Pancreas (tissue), 10 donors: Measurements from ENCODE around the gene ABHD18. TPM values are rescaled to one million over a fixed set of nuclear protein-coding genes. Genes with fewer than 3 reads are reported as not detected.
"Not testable (repeated sequence)": the region's sequence is repeated elsewhere in the genome, so short reads cannot be mapped to it uniquely, and the experiment has no call there.

Source experiments
- ATAC-seq, 4 donors: fragments of 200-7000 bp; cut with Tn5 transposase; one replicate each; pipeline versions ENCODE4 v1.8.0 to v1.9.1; 2020; ENCODE audit warnings: mild to moderate bottlenecking in 4 of 4, moderate library complexity in 4 of 4
- DNase-seq, 6 donors: peaks; one replicate each; pipeline ENCODE4 v3.0.0-alpha.2; 2020
- FAIRE-seq: peaks from 2 replicates; lab custom pipeline; 2012; peaks lifted over from hg19 to GRCh38; lab: Jason Lieb, UNC
- H3K27ac ChIP-seq, 4 donors: fragments of 200-600 bp; sonication (generic); 1 replicate in 3 of 4; 2 replicates in 1 of 4; pipeline versions ENCODE4 v1.5.0 to v1.8.0; 2020
- H3K27me3 ChIP-seq, 4 donors: fragments of 200-600 bp; one replicate each; pipeline ENCODE4 v1.8.0; 2021
- H3K36me3 ChIP-seq, 3 donors: fragments of 200-600 bp; sonication (generic) in 1 of 3; one replicate each; pipeline versions ENCODE4 v1.5.0 to v1.8.0; 2020 to 2021
- H3K4me1 ChIP-seq, 3 donors: fragments of 200-600 bp; one replicate each; pipeline ENCODE4 v1.8.0; 2021
- H3K4me3 ChIP-seq, 4 donors: fragments of 200-600 bp; sonication (generic) in 2 of 4; one replicate each; pipeline versions ENCODE4 v1.5.0 to v1.8.0; 2020 to 2021
- H3K9me3 ChIP-seq, 4 donors: fragments of 200-600 bp; one replicate each; pipeline ENCODE4 v1.8.0; 2021
- WGBS, 2 donors: extraction: QIAGEN DNeasy Blood & Tissue Kit; methylation state at CpG; one replicate each; pipeline ENCODE4 v1.1.7; 2013; 5-methylcytosine and 5-hydroxymethylcytosine counted together
- intact Hi-C, 3 donors: fragments of 100-400 bp; cut with DNase I; formaldehyde crosslinking; loops; one replicate each; pipeline versions ENCODE4 v1.11.1 to v1.14.2; 2022
- polyA plus RNA-seq, 2 donors: library from polyadenylated mRNA; stranded (reverse); fragments of 200-250 nt; gene quantifications; one replicate each; pipeline ENCODE4 v1.2.3, GENCODE V29; 2013
- total RNA-seq, 6 donors: library from RNA; stranded (reverse); fragmentation: NEBNext Ultra II Directional in 4 of 6; extraction: Animal tissue kit (Norgen Biotek cat#: 25700) in 4 of 6; gene quantifications; one replicate each; pipeline versions ENCODE4 v1.2.1 to v1.2.4, GENCODE V29; 2021 to 2023
- TF ChIP-seq, protein P1 (sequence below), 4 donors: fragments of 200-600 bp; sonication (generic) in 3 of 4; IDR thresholded peaks; one replicate each; pipeline versions ENCODE4 v1.5.0 to v1.8.0; 2021; ENCODE audit warnings: antibody characterized with exemption in 4 of 4
- donor health status: healthy with polysubstance abuse.
- donor health status: DM: no; HTN: no; CAD: no; lungs with moderate emphysema.
- donor health status: DM: no; HTN: no; CAD: no.
- donor health status: control.
- donor health status: control.
- donor health status: Bipolar disorder and iron deficiency.
- donor health status: DM: yes; HTN: yes; CAD: no.
- donor health status: DM: no; HTN: no; CAD: no.
- donor health status: DM: no; HTN: no; CAD: no.
- donor health status: DM: yes; HTN: yes; CAD: no.

ABHD18 gene
- total and polyA plus RNA-seq, 8 donors: 4.0 to 9.3 (median 8.2) TPM

DNA sequence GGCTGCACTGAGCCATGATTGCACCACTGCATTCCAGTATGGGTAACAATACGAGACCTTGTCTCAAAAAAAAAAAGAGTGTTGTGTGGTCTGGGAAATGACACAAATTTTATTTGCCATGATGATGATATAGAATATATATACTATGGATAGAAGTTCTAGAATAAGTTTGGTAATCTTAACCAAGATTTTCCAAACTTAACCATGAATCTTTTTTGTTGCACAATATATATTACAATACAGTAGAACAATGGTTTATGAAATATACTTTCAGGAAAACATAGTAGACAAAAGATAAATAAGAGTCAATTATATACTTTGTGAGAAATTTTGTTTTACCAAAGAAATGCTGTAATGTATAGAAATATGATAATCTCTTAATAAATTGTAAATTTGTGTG, 35.0 kb upstream of the ABHD18 start:
- no peak for DNase-seq

DNA sequence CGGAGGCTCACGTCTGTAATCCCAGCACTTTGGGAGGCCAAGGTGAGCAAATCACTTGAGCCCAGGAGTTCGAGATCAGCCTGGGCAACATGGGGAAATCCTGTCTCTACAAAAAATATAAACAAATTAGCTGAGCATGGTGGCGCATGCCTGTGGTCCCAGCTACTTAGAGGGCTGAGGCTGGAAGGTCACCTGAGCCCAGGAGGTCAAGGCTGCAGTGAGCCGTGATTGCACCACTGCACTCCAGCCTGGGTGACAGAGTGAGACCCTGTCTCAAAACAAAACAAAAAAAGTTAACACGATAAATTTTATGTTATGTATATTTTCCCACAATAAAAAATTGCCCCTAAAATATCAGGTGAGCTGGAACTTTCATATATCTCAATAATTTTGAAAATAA, 33.4 kb upstream of the ABHD18 start:
- ATAC-seq, H3K36me3 ChIP-seq, FAIRE-seq, H3K4me3 ChIP-seq, intact Hi-C loops, DNase-seq, H3K27ac ChIP-seq, H3K9me3 ChIP-seq, H3K4me1 ChIP-seq, H3K27me3 ChIP-seq: not testable (repeated sequence)
- 91 to 94% methylated on average over 6 of the region's 6 CpGs for WGBS, 2 donors

More for the DNA sequence above, 35.0 kb upstream of the ABHD18 start:
- H3K27me3 ChIP-seq: no peaks in the 10 kb centered on the region
- intact Hi-C loops: no loop called here
- FAIRE-seq (no peak), ATAC-seq (no peak)
- H3K27ac ChIP-seq: no peak overlapping the region
- no peaks in the 10 kb centered on the region for H3K4me1 ChIP-seq
- H3K4me3 ChIP-seq: no peak overlapping the region
- TF ChIP-seq, protein P1, sequence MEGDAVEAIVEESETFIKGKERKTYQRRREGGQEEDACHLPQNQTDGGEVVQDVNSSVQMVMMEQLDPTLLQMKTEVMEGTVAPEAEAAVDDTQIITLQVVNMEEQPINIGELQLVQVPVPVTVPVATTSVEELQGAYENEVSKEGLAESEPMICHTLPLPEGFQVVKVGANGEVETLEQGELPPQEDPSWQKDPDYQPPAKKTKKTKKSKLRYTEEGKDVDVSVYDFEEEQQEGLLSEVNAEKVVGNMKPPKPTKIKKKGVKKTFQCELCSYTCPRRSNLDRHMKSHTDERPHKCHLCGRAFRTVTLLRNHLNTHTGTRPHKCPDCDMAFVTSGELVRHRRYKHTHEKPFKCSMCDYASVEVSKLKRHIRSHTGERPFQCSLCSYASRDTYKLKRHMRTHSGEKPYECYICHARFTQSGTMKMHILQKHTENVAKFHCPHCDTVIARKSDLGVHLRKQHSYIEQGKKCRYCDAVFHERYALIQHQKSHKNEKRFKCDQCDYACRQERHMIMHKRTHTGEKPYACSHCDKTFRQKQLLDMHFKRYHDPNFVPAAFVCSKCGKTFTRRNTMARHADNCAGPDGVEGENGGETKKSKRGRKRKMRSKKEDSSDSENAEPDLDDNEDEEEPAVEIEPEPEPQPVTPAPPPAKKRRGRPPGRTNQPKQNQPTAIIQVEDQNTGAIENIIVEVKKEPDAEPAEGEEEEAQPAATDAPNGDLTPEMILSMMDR (IDR thresholded peaks at IDR 0.05): no peak
- WGBS, 2 donors: 93 to 96% methylated on average over 1 of the region's 1 CpG
- no peaks in the 10 kb centered on the region for H3K36me3 ChIP-seq
- no peaks in the 10 kb centered on the region for H3K9me3 ChIP-seq

DNA sequence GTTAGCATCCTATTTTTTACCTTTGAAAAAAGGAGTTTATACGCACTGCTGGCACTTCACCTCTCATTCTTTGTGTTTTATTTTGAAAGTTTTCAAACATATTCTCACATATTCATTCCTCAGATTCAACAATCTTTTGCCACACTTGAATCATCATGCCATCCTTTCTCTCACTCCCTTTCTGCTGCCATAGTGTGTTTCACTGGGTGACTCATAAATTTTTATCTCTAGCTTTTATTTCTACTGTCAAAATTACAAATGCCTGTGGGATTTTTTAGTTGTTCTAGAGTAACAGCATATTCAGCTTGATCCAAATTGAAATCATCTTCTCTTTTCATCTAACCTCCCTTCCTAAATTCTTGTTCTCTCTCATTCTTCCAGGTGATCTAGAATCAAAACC, 28.2 kb upstream of the ABHD18 start:
- no peak for ATAC-seq
- no peak for FAIRE-seq
- no peak overlapping the region for H3K27ac ChIP-seq
- no peak for DNase-seq
- no peaks in the 10 kb centered on the region for H3K9me3 ChIP-seq
- no peak overlapping the region for H3K4me3 ChIP-seq
- H3K27me3 ChIP-seq: no peaks in the 10 kb centered on the region
- 97% methylated on average over 1 of the region's 1 CpG for WGBS, 2 donors
- H3K4me1 ChIP-seq: no peaks in the 10 kb centered on the region
- no peaks in the 10 kb centered on the region for H3K36me3 ChIP-seq
- TF ChIP-seq, protein P1 (IDR thresholded peaks at IDR 0.05): no peak
- intact Hi-C loops: no loop called here

DNA sequence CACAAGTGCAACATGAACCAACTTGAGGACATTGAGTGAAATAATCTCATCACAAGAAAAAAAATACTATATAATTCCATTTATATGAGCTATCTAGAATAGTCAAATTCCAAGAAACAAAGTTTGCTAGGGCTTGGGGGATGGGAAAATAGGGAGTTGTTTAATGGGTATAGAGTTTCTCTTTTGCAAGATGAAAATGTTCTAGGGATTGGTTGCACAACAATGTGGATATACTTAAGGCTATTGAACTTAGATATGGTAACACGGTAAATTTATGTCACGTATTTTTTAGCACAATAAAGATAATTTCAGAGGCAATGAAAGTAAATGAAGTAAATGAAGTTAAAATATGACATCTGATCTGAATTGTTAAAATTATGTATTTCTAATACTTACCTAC, 8.1 kb upstream of the ABHD18 start:
- no peak overlapping the region for H3K27ac ChIP-seq
- intact Hi-C loops: no loop called here
- no peaks in the 10 kb centered on the region for H3K9me3 ChIP-seq
- TF ChIP-seq, protein P1 (IDR thresholded peaks at IDR 0.05): no peak
- no peaks in the 10 kb centered on the region for H3K27me3 ChIP-seq
- no peak for FAIRE-seq
- DNase-seq: no peak
- no peaks in the 10 kb centered on the region for H3K4me1 ChIP-seq
- H3K4me3 ChIP-seq: no peak overlapping the region
- no peak for ATAC-seq
- H3K36me3 ChIP-seq: no peaks in the 10 kb centered on the region
- 84 to 89% methylated on average over 2 of the region's 2 CpGs for WGBS, 2 donors

DNA sequence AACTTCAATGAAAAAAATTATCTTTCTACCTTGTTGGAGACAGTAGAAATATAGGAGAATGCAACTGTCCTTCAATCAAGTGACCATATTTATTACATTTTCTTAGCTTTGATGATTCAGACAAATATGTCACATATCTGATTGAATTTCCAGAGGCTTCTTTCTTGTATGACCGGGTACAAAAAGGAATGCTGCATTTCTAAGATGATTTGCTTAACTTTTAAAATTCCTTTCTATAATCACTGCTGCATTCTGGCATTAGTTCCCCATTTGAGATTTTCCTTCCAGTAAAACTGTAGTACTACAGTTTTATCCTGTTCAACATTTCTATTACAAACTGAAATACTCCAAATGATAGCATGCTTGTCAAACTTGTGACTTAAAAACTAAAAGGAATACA, 5.4 kb upstream of the ABHD18 start:
- no peaks in the 10 kb centered on the region for H3K4me1 ChIP-seq
- ATAC-seq: no peak
- H3K4me3 ChIP-seq: no peak overlapping the region
- WGBS, 2 donors: 78% methylated on average over 1 of the region's 1 CpG
- DNase-seq: no peak
- intact Hi-C loops: no loop called here
- no peaks in the 10 kb centered on the region for H3K9me3 ChIP-seq
- FAIRE-seq: no peak
- no peaks in the 10 kb centered on the region for H3K36me3 ChIP-seq
- H3K27ac ChIP-seq: no peak overlapping the region
- TF ChIP-seq, protein P1 (IDR thresholded peaks at IDR 0.05): no peak
- H3K27me3 ChIP-seq: no peaks in the 10 kb centered on the region

DNA sequence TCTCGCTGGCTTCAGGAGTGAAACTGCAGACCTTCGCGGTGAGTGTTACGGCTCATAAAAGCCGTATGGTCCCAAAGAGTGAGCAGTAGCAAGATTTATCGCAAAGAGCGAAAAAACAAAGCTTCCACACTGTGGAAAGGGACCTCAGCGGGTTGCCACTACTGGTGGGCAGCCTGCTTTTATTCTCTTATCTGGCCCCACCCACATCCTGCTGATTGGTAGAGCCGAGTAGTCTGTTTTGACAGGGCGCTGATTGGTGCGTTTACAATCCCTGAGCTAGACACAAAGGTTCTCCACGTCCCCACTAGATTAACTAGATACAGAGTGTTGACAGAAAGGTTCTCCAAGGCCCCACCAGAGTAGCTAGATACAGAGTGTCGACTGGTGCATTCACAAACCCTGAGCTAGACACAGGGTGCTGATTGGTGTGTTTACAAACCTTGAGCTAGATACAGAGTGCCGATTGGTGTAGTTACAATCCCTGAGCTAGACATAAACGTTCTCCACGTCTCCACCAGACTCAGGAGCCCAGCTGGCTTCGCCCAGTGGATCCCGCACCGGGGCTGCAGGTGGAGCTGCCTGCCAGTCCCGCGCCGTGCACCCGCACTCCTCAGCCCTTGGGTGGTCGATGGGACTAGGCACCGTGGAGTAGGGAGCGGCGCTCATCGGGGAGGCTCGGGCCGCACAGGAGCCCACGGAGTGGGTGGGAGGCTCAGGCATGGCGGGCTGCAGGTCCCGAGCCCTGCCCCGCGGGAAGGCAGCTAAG, 1.4 kb upstream of the ABHD18 start:
- H3K4me1 ChIP-seq, H3K36me3 ChIP-seq, ATAC-seq, H3K27me3 ChIP-seq, FAIRE-seq, H3K9me3 ChIP-seq, intact Hi-C loops: not testable (repeated sequence)
- Histone ChIP-seq H3K27ac (peak overlapping the region; percentile 92 to 97 (median 94)), H3K4me3 (peak overlapping the region; percentile 87 to 95 (median 90))
- WGBS, 2 donors: 32 to 57% methylated on average over 19 to 33 of the region's 35 CpGs
- DNase-seq: peak in 3 of 6 donors; percentile 25 to 63 (median 30)

DNA sequence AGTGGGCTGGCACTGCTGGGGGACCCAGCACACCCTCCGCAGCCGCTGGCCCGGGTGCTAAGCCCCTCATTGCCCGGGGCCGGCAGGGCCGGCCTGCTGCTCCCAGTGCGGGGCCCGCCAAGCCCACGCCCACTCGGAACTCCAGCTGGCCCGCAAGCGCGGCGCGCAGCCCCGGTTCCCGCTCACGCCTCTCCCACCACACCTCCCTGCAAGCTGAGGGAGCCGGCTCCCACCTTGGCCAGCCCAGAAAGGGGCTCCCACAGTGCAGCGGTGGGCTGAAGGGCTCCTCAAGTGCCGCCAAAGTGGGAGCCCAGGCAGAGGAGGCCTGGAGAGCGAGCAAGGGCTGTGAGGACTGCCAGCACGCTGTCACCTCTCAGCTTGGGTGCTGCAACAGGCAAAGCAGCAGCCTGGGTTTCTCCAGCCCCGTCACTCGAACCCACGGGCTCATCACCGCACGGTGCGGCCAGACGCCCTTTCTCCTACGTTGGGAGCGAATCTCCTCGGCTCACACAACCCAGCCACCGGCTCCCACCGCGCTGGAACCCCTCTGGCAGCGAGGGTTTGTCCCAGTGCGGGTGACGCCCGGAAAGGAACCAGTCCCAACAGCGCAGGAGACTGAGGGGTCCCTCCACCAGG, 662 bp upstream of the ABHD18 start:
- DNase-seq: peak in 4 of 6 donors; percentile 20 to 82 (median 62)
- H3K36me3 ChIP-seq, H3K27me3 ChIP-seq, H3K9me3 ChIP-seq, H3K4me1 ChIP-seq, FAIRE-seq, intact Hi-C loops: not testable (repeated sequence)
- whole genome bisulfite sequencing, 2 donors: 0 to 2% methylated on average over 39 to 41 of the region's 41 CpGs
- peak; percentile 11 to 35 (median 22) for ATAC-seq
- H3K4me3 ChIP-seq: peak overlapping the region; percentile 87 to 95 (median 90)
- H3K27ac ChIP-seq: peak overlapping the region; percentile 92 to 97 (median 94)
